H9 (cell line): ENCODE results near the gene NINL. TPM values are rescaled to one million over a fixed set of nuclear protein-coding genes. Genes with fewer than 3 reads are reported as not detected.

ENCODE experiments used
- DNase-seq: peaks from one replicate; pipeline ENCODE4 v3.0.0-alpha.2; 2017
- H2AFZ ChIP-seq: one replicate; pipeline ENCODE4 v1.6.1; 2013; ENCODE audit warnings: mild to moderate bottlenecking, low read length, control low read depth, moderate library complexity
- H2AK5ac ChIP-seq: 2 replicates; pipeline ENCODE4 v1.6.1; 2013; ENCODE audit warnings: low read length, control low read depth, mixed read lengths; ENCODE audit not compliant: insufficient read length
- H2BK120ac ChIP-seq: one replicate; pipeline ENCODE4 v1.6.1; 2013; ENCODE audit warnings: low read depth, mild to moderate bottlenecking, low read length, control low read depth, inconsistent platforms; ENCODE audit not compliant: poor library complexity, severe bottlenecking
- H2BK12ac ChIP-seq: 2 replicates; pipeline ENCODE4 v1.6.1; 2013; ENCODE audit warnings: low read length, control low read depth, mixed read lengths, low read depth; ENCODE audit not compliant: insufficient read length
- H2BK15ac ChIP-seq: 2 replicates; pipeline ENCODE4 v1.6.1; 2013; ENCODE audit warnings: low read depth, low read length, control low read depth
- H2BK20ac ChIP-seq: one replicate; pipeline ENCODE4 v1.6.1; 2013; ENCODE audit warnings: low read depth, mild to moderate bottlenecking, low read length, control low read depth, inconsistent platforms; ENCODE audit not compliant: poor library complexity, severe bottlenecking
- H2BK5ac ChIP-seq: 2 replicates; pipeline ENCODE4 v1.6.1; 2013; ENCODE audit warnings: low read length, control low read depth, mixed read lengths; ENCODE audit not compliant: insufficient read length
- H3K14ac ChIP-seq: 2 replicates; pipeline ENCODE4 v1.6.1; 2013; ENCODE audit warnings: low read length, control low read depth; ENCODE audit not compliant: insufficient read depth
- H3K18ac ChIP-seq: 2 replicates; pipeline ENCODE4 v1.6.1; 2013; ENCODE audit warnings: low read depth, mild to moderate bottlenecking, mixed read lengths, low read length, control low read depth; ENCODE audit not compliant: insufficient read length
- H3K23ac ChIP-seq: 2 replicates; pipeline ENCODE4 v1.6.1; 2013; ENCODE audit warnings: low read length, control low read depth, mixed read lengths, low read depth; ENCODE audit not compliant: insufficient read length
- H3K23me2 ChIP-seq: 2 replicates; pipeline ENCODE4 v1.6.1; 2013; ENCODE audit warnings: low read depth, mild to moderate bottlenecking, mixed read lengths, low read length, control low read depth; ENCODE audit not compliant: insufficient read length, poor library complexity, severe bottlenecking
- H3K27ac ChIP-seq: 2 replicates; pipeline ENCODE4 v1.5.1; 2013; ENCODE audit warnings: low read length, control low read depth, mixed read lengths, low read depth; ENCODE audit not compliant: insufficient read length
- H3K27me3 ChIP-seq: 2 replicates; pipeline ENCODE4 v1.6.1; 2013; ENCODE audit warnings: low read length, control low read depth, inconsistent platforms; ENCODE audit not compliant: insufficient read depth
- H3K4ac ChIP-seq: 2 replicates; pipeline ENCODE4 v1.6.1; 2013; ENCODE audit warnings: low read depth, mild to moderate bottlenecking, control low read depth, inconsistent platforms, low read length, moderate library complexity
- H3K4me1 ChIP-seq: 2 replicates; pipeline ENCODE4 v1.6.1; 2013; ENCODE audit warnings: low read length, control low read depth, inconsistent platforms; ENCODE audit not compliant: insufficient read depth
- H3K4me2 ChIP-seq: 2 replicates; pipeline ENCODE4 v1.6.1; 2013; ENCODE audit warnings: low read length, control low read depth, mixed read lengths; ENCODE audit not compliant: insufficient read length, insufficient read depth
- H3K56ac ChIP-seq: 2 replicates; pipeline ENCODE4 v1.6.1; 2013; ENCODE audit warnings: low read depth, mild to moderate bottlenecking, mixed read lengths, low read length, control low read depth; ENCODE audit not compliant: insufficient read length
- H3K79me1 ChIP-seq: 2 replicates; pipeline ENCODE4 v1.6.1; 2013; ENCODE audit warnings: low read depth, mild to moderate bottlenecking, moderate library complexity, low read length, control low read depth, inconsistent platforms; ENCODE audit not compliant: insufficient read depth, poor library complexity, severe bottlenecking
- H3K79me2 ChIP-seq: 2 replicates; pipeline ENCODE4 v1.6.1; 2013; ENCODE audit warnings: low read length, control low read depth, inconsistent platforms; ENCODE audit not compliant: insufficient read depth
- H3K9ac ChIP-seq: 2 replicates; pipeline ENCODE4 v1.6.1; 2013; ENCODE audit warnings: low read length, control low read depth, mixed read lengths; ENCODE audit not compliant: insufficient read length; ENCODE audit errors: extremely low read depth
- H3K9me3 ChIP-seq: one replicate; pipeline ENCODE4 v1.6.1; 2013; ENCODE audit warnings: low read depth, low read length, inconsistent platforms; ENCODE audit not compliant: control insufficient read depth
- H3T11ph ChIP-seq: one replicate; pipeline ENCODE4 v1.6.1; 2013; ENCODE audit warnings: mild to moderate bottlenecking, low read length, control low read depth, inconsistent platforms
- H4K20me1 ChIP-seq: one replicate; pipeline ENCODE4 v1.6.1; 2013; ENCODE audit not compliant: control insufficient read depth, insufficient read length, insufficient read depth
- H4K5ac ChIP-seq: 2 replicates; pipeline ENCODE4 v1.6.1; 2013; ENCODE audit warnings: low read depth, mild to moderate bottlenecking, mixed read lengths, low read length, control low read depth; ENCODE audit not compliant: insufficient read length
- H4K8ac ChIP-seq: replicated peaks from 2 replicates; pipeline ENCODE4 v1.6.1; 2013; ENCODE audit warnings: low read length, control low read depth, mixed read lengths, low read depth; ENCODE audit not compliant: insufficient read length
- H4K91ac ChIP-seq: 2 replicates; pipeline ENCODE4 v1.6.1; 2013; ENCODE audit warnings: low read depth, mild to moderate bottlenecking, moderate library complexity, mixed read lengths, low read length, control low read depth; ENCODE audit not compliant: insufficient read length
- H3K27ac Mint-ChIP-seq, 3 experiments: 2 replicates in 2 of 3; 3 replicates in 1 of 3; pipeline ENCODE4 v1.8.0; 2020 to 2021; ENCODE audit warnings: mixed read lengths in 3 of 3, mild to moderate bottlenecking in 1 of 3, moderate library complexity in 1 of 3
- H3K27me3 Mint-ChIP-seq: 2 replicates; pipeline ENCODE4 v1.8.0; 2021; ENCODE audit warnings: low read depth, mild to moderate bottlenecking, moderate library complexity, mixed read lengths
- H3K36me3 Mint-ChIP-seq, 3 experiments: 2 replicates in 2 of 3; 3 replicates in 1 of 3; pipeline ENCODE4 v1.8.0; 2020 to 2021; ENCODE audit warnings: low read depth in 3 of 3, mixed read lengths in 3 of 3; ENCODE audit not compliant: insufficient read depth in 1 of 3
- H3K4me1 Mint-ChIP-seq, 2 experiments: 2 replicates each; pipeline ENCODE4 v1.8.0; 2020; ENCODE audit warnings: mixed read lengths in 2 of 2
- H3K4me3 Mint-ChIP-seq, 2 experiments: 2 replicates in 1 of 2; 3 replicates in 1 of 2; pipeline ENCODE4 v1.8.0; 2020 to 2021; ENCODE audit warnings: mild to moderate bottlenecking in 2 of 2, mixed read lengths in 2 of 2, moderate library complexity in 1 of 2
- H3K9me3 Mint-ChIP-seq, 2 experiments: 2 replicates in 1 of 2; 3 replicates in 1 of 2; pipeline ENCODE4 v1.8.0; 2020; ENCODE audit warnings: mild to moderate bottlenecking in 2 of 2, mixed read lengths in 2 of 2, moderate library complexity in 1 of 2
- WGBS: extraction: QIAGEN DNeasy Blood & Tissue Kit; methylation state at CpG from one replicate; pipeline ENCODE4 v1.1.7; 2013; ENCODE audit warnings: missing lambda C conversion rate, low lambda C conversion rate, mixed read lengths; ENCODE audit not compliant: insufficient read length; ENCODE audit errors: extremely low coverage; 5-methylcytosine and 5-hydroxymethylcytosine counted together
- total RNA-seq: library from RNA; stranded (reverse); gene quantifications from 2 replicates; pipeline ENCODE4 v1.2.1, GENCODE V29; 2021
- TF ChIP-seq, protein P1 (sequence below): fragments of 200-600 bp; sonication (generic); conservative IDR thresholded peaks from 3 replicates; pipeline ENCODE4 v1.8.0; 2021; ENCODE audit warnings: antibody characterized with exemption, mild to moderate bottlenecking

Gene NINL
- total RNA-seq, 1 experiment from 2014 or later, result 34.3 TPM

DNA sequence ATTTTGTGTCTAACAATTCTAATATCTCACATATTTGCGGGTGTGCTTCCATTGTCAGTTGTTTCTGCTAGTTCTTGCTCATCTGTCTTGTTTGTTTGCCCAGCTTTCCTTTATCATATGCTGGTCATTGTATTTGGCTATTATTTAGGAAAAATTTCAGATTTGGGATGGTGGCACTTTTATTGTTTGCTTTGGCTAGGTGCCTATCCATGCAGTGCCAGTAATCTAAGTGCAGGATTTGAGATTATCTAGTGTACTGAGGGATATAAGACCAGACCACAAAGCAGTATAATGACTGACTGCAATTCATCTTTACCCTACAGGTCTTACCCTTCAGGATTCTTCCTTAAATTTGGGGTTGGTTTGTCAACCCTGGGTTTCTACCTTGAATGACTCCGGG is 63.9 kb downstream of the NINL start:
- H2BK12ac ChIP-seq, result no peak overlapping the region
- H3K4ac ChIP-seq, result no peak overlapping the region
- no peak overlapping the region for H2BK5ac ChIP-seq
- no peaks in the 10 kb centered on the region for H3K23me2 ChIP-seq
- H3K56ac ChIP-seq, result no peak overlapping the region
- H3K79me1 ChIP-seq, result peaks cover 1% of the 10 kb centered on the region
- no peak overlapping the region for H2BK120ac ChIP-seq
- H3K27ac ChIP-seq, result no peak overlapping the region
- no peak overlapping the region for H3K23ac ChIP-seq
- no peak overlapping the region for H2BK15ac ChIP-seq
- no peak overlapping the region for H2AFZ ChIP-seq
- H3K79me2 ChIP-seq, result no peaks in the 10 kb centered on the region
- no peaks in the 10 kb centered on the region for H4K20me1 ChIP-seq
- DNase-seq, result no peak
- H3K27ac Mint-ChIP-seq, result no peak overlapping the region
- no peak overlapping the region for H4K5ac ChIP-seq
- H3K4me3 Mint-ChIP-seq, result no peak overlapping the region
- H3K27me3 Mint-ChIP-seq, result no peaks in the 10 kb centered on the region
- no peak overlapping the region for H3K4me2 ChIP-seq
- H3K4me1 Mint-ChIP-seq, result peaks cover 0 to 11% of the 10 kb centered on the region in 2 experiments; a peak in 2 of 4 replicates
- H2AK5ac ChIP-seq, result no peak overlapping the region
- TF ChIP-seq, protein P1, sequence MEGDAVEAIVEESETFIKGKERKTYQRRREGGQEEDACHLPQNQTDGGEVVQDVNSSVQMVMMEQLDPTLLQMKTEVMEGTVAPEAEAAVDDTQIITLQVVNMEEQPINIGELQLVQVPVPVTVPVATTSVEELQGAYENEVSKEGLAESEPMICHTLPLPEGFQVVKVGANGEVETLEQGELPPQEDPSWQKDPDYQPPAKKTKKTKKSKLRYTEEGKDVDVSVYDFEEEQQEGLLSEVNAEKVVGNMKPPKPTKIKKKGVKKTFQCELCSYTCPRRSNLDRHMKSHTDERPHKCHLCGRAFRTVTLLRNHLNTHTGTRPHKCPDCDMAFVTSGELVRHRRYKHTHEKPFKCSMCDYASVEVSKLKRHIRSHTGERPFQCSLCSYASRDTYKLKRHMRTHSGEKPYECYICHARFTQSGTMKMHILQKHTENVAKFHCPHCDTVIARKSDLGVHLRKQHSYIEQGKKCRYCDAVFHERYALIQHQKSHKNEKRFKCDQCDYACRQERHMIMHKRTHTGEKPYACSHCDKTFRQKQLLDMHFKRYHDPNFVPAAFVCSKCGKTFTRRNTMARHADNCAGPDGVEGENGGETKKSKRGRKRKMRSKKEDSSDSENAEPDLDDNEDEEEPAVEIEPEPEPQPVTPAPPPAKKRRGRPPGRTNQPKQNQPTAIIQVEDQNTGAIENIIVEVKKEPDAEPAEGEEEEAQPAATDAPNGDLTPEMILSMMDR, result no peak
- WGBS, result no CpG with 5 or more reads among the region's 2 CpGs
- no peak overlapping the region for H3K18ac ChIP-seq
- peaks cover 69 to 81% (median 70%) of the 10 kb centered on the region in 3 experiments for H3K36me3 Mint-ChIP-seq
- no peak overlapping the region for H3K14ac ChIP-seq
- no peak overlapping the region for H4K8ac ChIP-seq
- peaks cover 9 to 24% of the 10 kb centered on the region in 2 experiments; a peak in 4 of 5 replicates for H3K9me3 Mint-ChIP-seq
- no peaks in the 10 kb centered on the region for H3K9me3 ChIP-seq
- no peaks in the 10 kb centered on the region for H3K4me1 ChIP-seq
- H3K9ac ChIP-seq, result no peak overlapping the region
- H3T11ph ChIP-seq, result no peak overlapping the region
- no peak overlapping the region for H4K91ac ChIP-seq
- no peak overlapping the region for H2BK20ac ChIP-seq
- H3K27me3 ChIP-seq, result no peaks in the 10 kb centered on the region
